ENCODE data around the gene GRIN2D.

GRIN2D gene

DNA sequence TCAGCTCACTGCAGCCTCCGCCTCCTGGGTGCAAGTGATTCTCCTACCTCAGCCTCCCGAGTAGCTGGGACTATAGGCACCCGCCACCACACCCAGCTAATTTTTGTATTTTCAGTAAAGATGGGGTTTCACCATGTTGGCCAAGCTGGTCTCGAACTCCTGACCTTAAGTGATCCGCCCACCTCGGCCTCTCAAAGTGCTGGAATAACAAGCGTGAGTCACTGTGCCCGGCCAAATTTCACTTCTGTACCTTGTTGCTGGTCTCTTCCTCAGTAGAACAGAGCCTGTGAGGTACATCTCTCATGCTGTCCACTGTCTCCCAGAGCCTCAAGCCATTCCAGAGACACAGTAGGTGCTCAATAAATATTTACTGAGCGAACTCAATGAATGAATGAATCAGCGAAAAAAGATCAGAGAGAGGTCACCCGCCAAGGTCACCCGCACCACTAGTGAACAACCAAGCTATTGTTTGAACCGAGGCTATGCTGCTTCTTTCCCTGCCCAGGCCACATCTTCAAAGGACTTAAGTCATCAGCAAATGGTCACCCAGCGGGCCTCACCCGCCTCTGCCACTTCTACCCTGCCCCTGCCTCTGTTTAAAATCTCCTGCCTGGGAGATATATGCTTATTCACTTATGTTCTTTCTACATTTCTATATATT lies 39.0 kb upstream of the GRIN2D start:
- Histone ChIP-seq H3K27me3 (ENCODE audit: insufficient read depth, low read depth) (no peaks in the 10 kb centered on the region), H3K36me3 (ENCODE audit: insufficient read depth) (no peaks in the 10 kb centered on the region), H3K27ac (no peak overlapping the region), H3K79me2 (ENCODE audit: insufficient read depth, low read depth) (no peaks in the 10 kb centered on the region), H4K20me1 (ENCODE audit: insufficient read depth) (no peaks in the 10 kb centered on the region), H3K4me1 (ENCODE audit: low read depth, poor library complexity, severe bottlenecking) (peaks cover 8% of the 10 kb centered on the region), H3K4me2 (no peak overlapping the region), H3K4me3 (IDR thresholded peaks at IDR 0.05; ENCODE audit: insufficient read depth, low read depth, low read length) (no peak overlapping the region), H3K9ac (no peak overlapping the region), H2AFZ (ENCODE audit: low read depth) (no peak overlapping the region)
- TF ChIP-seq, protein P1, sequence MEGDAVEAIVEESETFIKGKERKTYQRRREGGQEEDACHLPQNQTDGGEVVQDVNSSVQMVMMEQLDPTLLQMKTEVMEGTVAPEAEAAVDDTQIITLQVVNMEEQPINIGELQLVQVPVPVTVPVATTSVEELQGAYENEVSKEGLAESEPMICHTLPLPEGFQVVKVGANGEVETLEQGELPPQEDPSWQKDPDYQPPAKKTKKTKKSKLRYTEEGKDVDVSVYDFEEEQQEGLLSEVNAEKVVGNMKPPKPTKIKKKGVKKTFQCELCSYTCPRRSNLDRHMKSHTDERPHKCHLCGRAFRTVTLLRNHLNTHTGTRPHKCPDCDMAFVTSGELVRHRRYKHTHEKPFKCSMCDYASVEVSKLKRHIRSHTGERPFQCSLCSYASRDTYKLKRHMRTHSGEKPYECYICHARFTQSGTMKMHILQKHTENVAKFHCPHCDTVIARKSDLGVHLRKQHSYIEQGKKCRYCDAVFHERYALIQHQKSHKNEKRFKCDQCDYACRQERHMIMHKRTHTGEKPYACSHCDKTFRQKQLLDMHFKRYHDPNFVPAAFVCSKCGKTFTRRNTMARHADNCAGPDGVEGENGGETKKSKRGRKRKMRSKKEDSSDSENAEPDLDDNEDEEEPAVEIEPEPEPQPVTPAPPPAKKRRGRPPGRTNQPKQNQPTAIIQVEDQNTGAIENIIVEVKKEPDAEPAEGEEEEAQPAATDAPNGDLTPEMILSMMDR (conservative IDR thresholded peaks at IDR 0.05; ENCODE audit: low read depth, low read length), result no peak

DNA sequence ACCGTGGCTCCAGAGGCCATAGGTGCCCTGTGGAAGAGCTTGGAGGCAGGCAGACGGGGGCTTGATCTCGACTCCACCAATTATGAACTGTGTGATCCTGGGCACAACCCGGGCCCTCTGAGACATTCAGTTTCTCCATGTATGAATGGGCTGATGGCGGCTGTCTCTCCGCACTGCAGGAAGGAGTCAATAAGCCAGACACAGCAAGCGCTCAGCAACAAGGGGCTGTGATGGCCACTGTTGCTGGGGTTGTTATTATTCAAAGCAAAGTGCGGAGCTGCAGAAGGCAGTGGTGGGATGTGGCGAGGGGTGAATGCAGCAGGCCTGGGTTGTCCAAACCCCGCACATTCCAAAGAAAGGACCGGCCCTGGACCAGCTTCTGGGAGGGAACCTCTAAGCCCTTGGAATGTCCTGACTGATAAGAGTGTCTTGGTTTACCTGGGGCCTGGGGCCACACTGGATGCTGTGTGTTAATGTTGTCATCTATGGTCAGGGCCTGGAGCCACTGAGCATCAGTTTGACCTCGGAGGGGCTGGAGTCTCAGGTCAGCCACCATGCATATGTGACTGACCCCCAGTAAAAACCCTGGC lies 38.0 kb upstream of the GRIN2D start:
- H4K20me1 ChIP-seq (ENCODE audit: insufficient read depth), result no peaks in the 10 kb centered on the region
- H3K27me3 ChIP-seq (ENCODE audit: insufficient read depth, low read depth), result no peaks in the 10 kb centered on the region
- H3K4me3 ChIP-seq (IDR thresholded peaks at IDR 0.05; ENCODE audit: insufficient read depth, low read depth, low read length), result no peak overlapping the region
- no peaks in the 10 kb centered on the region for H3K36me3 ChIP-seq (ENCODE audit: insufficient read depth)
- peaks cover 8% of the 10 kb centered on the region for H3K4me1 ChIP-seq (ENCODE audit: low read depth, poor library complexity, severe bottlenecking)
- no peaks in the 10 kb centered on the region for H3K79me2 ChIP-seq (ENCODE audit: insufficient read depth, low read depth)
- no peak overlapping the region for H3K4me2 ChIP-seq
- H3K9ac ChIP-seq, result no peak overlapping the region
- no peak overlapping the region for H3K27ac ChIP-seq
- H2AFZ ChIP-seq (ENCODE audit: low read depth), result no peak overlapping the region
- TF ChIP-seq, protein P1 (conservative IDR thresholded peaks at IDR 0.05; ENCODE audit: low read depth, low read length), result no peak

GRCh38 chr19:48359123-48359522 lies 34.3 kb upstream of the GRIN2D start:
- Histone ChIP-seq H3K9ac (no peak overlapping the region), H3K27ac (no peak overlapping the region), H3K4me2 (no peak overlapping the region), H3K4me3 (IDR thresholded peaks at IDR 0.05; ENCODE audit: insufficient read depth, low read depth, low read length) (no peak overlapping the region), H3K79me2 (ENCODE audit: insufficient read depth, low read depth) (no peaks in the 10 kb centered on the region), H4K20me1 (ENCODE audit: insufficient read depth) (no peaks in the 10 kb centered on the region), H3K36me3 (ENCODE audit: insufficient read depth) (no peaks in the 10 kb centered on the region), H3K4me1 (ENCODE audit: low read depth, poor library complexity, severe bottlenecking) (peaks cover 6% of the 10 kb centered on the region), H2AFZ (ENCODE audit: low read depth) (no peak overlapping the region), H3K27me3 (ENCODE audit: insufficient read depth, low read depth) (no peaks in the 10 kb centered on the region)
- TF ChIP-seq, protein P1 (conservative IDR thresholded peaks at IDR 0.05; ENCODE audit: low read depth, low read length), result no peak

DNA sequence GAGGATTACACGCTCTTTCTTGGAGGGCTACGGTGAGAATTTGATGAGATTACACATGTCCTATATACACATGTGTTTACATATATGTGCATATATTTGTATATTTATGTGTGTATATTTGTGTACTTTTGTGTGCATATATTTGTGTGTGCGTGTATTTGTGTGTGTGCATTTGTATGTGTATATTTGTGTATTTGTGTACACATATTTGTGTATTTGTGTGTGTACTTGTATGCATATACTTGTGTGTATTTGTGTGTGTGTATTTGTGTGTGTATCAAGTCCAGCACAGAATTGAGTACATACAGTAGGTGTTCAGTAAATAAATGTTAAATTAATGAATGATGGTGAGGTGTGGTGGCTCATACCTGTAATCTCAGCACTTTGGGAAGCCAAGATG lies 31.6 kb upstream of the GRIN2D start:
- Histone ChIP-seq H4K20me1 (ENCODE audit: insufficient read depth) (no peaks in the 10 kb centered on the region), H3K27me3 (ENCODE audit: insufficient read depth, low read depth) (no peaks in the 10 kb centered on the region), H3K9ac (no peak overlapping the region), H2AFZ (ENCODE audit: low read depth) (no peak overlapping the region), H3K27ac (no peak overlapping the region), H3K4me2 (no peak overlapping the region), H3K36me3 (ENCODE audit: insufficient read depth) (no peaks in the 10 kb centered on the region), H3K4me1 (ENCODE audit: low read depth, poor library complexity, severe bottlenecking) (peaks cover 14% of the 10 kb centered on the region), H3K79me2 (ENCODE audit: insufficient read depth, low read depth) (no peaks in the 10 kb centered on the region), H3K4me3 (IDR thresholded peaks at IDR 0.05; ENCODE audit: insufficient read depth, low read depth, low read length) (no peak overlapping the region)
- TF ChIP-seq, protein P1 (conservative IDR thresholded peaks at IDR 0.05; ENCODE audit: low read depth, low read length), result no peak
